Nucleus accumbens (tissue), 56 donors: Measurements from ENCODE around the gene AMDHD2.
A peak's percentile ranks its signal among the peaks of the same experiment; 100 is the strongest.

Source experiments
- DNase-seq, 56 donors: peaks; one replicate each; lab custom pipeline; 2025; lab: John Stamatoyannopoulos, UW

Gene AMDHD2

DNA sequence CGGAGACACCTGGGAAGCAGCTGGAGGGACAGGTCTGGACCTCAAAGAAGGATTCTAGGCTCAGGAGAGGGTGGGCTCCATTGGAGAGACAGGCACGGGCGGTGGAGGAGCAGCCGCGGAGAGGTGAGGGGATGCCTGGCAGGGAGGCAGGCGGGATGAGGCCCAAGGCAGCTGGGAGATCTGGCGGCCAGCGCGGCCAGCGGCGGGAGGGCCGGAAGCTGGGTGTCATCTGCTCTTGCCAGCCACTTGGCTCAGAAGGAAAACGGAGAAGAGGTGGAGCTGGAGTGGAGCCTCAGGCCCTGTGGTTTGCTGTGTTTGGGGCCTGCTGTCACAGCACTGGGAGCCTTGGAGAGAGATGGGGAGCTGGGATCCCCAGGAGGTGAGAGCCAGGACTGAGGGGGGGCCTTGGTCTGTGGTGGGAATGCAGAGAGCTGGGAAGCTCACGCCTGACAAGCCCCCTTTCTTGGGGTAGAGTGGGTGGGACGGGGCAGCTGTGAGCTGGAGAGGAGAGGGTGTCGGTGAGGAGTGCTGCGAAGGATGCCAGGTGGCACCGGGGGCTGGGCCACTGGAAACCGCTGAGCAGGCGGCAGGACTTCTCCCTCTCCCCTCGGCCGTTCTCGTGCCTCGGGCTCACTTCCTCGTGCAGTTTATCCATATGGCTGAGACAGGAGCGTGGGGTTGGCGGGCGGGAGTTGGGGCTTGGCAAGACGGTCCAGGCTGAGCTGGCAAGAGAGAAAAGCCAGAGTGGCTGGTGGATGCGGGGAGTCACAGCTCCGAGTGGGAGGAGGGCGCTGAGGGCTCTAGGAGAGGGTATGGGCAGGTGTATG, 37.2 kb upstream of the AMDHD2 start:
- peak in 41 of 56 donors; percentile 10 to 73 (median 46) for DNase-seq

DNA sequence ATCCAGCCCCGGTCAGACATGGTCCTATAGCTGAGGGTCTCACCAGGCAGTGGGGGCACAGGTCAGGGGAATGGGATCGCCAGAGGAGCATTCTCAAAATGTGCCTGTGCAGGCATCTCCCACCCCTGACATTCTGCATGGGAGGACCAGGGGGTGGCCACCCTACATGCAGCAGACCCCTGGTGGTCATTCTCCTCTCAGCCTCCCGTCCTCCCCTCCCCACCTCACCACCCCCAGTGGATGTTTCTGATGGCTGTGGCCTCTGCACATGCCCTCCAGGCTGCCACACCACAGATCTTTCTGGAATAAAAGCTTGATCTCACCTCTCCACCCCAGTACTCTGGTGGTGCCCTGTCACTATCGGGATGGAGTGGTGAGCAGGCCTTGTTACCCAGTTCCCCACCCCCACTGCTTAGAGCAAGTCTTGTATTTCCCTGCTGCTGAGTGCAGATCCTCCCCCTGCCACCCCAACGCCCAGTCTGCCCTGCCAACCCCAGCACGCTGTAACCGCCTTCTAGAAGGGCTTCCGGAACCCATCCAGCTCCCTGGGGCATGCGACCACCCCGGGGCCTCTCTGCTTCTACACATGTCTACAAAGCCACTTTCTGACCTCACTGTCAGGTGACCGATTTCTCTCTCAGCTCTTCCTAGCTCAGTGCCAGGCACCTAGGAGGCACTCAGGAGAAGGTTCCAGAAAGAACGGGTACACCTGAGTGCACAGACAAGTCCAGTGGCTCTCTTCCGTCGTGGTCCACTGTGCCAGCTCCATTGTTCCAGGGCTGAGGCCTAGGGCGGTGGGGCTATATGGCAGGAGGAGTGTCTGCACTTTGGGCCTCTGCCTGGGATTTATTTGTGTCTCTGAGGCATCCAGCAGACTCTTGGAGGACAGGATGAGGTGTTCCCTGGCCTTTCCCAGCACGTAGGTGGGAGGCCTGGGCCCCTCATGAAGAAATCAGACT, 36.0 kb upstream of the AMDHD2 start:
- no peak for DNase-seq

DNA sequence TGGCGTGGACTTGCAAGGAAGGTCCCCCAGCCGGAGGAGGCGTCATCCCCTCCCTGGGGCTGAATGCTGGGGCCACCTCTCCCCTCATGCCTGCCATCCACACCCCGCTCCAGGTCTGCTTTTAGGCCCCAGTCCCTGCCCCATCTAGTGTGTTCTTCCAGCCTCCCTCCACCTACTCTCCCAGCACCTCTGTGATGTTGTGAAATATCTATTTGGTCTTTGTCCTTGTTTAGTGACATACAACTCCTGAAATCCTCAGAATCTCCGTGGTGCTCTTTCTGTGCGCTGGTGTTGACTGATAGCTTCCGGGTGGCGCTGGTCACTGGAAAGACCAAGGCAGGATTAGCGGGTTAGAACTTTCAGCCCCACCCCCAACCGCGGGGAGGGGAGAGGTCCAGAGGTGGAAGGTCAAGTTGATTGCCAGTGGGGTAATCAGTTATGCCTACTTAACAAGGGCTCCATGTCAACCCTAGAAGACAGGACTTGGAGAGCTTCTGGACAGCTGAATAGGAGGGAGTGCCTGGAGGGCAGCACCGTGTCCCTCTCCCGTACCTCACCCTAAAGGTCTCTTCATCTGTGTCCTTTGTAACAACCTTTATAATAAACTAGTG, 35.2 kb upstream of the AMDHD2 start:
- no peak for DNase-seq

DNA sequence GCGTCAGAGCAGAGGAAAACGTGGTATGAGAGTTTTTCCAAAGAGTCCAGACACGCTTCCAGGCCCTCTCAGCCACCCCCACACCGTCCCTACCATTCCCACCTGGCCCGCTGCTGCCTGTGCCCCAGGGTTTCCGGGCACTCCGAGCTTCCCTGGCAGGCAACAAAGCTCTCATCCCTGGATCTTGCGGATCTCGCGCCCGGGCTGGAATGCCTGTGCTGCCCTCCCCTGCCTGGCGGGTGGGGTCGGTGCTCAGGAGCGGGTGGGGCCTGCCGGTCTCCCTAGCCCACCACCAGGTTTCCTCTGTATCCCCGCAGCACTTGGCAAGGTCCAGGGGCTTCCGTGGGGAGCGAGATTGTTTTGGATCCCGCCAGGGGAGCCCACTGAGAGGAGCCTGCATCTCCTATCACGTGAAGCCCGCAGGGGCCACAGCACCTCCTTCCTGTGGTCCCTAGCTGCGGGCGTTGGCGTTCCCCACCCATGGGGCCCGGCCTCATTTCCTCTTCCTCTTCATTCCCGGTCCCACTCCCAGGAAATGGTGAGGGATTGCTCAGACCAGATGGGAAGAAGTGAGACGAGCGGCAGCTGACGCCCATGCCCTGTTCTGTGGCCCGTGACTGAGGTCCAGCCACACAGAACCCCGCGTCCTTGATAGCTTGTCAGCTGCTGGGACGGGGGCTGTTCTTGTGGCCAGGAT, 34.2 kb upstream of the AMDHD2 start:
- DNase-seq = no peak

DNA sequence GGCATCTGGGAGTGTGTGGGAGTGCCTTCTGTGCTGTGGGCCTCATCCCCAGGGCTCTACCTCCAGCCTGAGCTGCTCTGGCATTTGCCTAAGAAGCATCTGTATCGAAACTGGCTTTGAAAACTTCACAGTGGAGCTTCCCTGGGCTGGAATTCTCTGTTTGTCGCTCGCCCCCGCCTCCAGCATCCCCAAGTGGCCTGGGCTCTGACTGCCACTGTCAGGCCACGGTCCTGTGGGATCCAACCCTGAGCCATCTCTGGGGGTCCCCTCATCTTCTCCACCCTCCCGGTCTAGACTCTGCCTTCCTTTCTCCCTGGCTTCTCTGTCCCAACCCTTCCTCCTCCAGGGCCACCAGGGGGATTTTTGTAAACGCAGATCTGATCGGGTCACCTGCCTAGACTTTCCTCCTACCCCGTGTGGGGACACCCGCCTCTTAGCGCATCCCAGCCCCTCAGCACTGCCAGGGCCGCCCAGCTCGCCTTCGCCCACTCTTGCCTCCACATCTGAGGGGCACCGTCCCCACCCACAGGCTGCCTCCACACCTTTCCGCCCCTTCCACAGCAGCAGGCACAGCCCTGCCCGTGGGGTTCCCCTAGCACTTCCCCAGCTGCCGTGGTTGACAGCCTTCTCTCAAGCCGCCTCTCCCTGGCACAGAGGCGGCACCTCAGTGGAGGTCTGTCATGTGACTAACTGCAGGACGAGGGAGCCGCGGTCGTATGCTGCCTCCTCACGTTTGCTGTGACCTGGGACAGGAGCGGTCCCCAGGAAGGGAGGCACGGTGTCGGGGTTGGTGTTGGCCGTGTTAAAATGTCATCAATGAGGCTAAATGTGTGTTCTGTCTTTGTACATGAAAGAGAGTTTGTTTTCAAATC, 33.3 kb upstream of the AMDHD2 start:
- DNase-seq = peak in 28 of 56 donors; percentile 11 to 68 (median 35)

DNA sequence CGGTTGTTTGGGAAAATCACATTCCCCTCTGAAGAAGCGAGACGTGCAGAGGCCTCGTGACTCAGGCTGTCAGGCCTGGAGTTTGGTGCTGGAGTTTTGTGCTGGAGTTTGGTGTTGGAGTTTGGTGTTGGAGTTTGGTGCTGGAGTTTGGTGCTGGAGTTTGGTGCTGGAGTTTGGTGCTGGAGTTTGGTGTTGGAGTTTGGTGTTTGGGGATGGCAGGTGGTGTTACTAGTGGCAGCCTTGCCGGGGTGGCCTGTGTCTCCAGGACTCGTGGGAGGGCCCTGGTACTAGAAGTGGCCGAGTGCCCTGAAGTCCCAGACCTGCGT, 32.7 kb upstream of the AMDHD2 start:
- no peak for DNase-seq

DNA sequence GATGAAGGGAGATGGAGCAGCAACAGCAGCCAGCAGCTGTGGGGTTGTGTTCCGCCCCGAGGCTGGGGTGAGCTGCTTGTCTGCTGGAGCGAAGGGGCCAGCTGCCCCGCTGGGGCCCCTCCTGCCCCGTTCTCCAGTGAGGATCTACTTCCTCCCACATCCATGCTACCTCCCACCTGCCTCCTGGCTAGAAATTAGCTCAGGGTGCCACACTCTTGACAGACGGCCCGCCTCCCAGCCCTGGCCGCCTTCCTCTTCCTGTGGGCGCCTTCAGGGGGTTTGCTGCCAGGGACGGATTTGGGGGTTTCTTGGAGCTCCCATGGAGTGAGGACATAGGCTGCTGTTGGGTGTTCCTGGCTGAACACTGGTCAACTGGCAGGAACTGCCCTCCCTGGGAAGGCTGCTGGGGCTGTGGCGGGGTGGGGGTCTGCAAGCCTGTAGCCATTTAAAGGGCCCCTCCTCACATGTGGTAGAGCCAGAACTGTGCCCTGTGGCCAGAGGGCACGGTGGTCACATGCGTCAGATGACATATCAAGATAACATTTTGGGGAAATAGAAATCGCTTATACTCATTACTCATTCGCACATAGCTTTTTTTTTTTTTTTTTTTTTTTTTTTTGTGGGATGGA, 32.2 kb upstream of the AMDHD2 start:
- no peak for DNase-seq

DNA sequence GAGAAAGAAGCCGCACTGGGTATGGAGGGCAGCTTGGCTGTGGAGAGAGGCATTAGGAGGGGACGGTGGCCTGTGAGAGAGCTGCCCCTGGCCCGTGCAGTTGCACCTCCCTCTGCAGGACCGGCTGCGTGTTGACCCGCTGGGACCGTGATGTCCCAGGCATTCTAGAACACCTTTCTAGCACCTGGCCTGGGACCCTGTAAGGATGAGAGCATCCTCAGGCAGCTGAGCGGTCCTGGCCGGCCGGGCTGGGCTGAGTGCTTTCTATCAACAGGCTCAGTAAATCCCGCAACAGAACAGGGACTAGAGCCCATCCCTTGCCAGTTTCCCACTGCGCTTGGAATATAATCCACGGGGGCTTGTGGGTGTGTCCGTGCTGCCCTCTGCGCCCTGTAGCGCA, 30.6 kb upstream of the AMDHD2 start:
- DNase-seq = no peak

DNA sequence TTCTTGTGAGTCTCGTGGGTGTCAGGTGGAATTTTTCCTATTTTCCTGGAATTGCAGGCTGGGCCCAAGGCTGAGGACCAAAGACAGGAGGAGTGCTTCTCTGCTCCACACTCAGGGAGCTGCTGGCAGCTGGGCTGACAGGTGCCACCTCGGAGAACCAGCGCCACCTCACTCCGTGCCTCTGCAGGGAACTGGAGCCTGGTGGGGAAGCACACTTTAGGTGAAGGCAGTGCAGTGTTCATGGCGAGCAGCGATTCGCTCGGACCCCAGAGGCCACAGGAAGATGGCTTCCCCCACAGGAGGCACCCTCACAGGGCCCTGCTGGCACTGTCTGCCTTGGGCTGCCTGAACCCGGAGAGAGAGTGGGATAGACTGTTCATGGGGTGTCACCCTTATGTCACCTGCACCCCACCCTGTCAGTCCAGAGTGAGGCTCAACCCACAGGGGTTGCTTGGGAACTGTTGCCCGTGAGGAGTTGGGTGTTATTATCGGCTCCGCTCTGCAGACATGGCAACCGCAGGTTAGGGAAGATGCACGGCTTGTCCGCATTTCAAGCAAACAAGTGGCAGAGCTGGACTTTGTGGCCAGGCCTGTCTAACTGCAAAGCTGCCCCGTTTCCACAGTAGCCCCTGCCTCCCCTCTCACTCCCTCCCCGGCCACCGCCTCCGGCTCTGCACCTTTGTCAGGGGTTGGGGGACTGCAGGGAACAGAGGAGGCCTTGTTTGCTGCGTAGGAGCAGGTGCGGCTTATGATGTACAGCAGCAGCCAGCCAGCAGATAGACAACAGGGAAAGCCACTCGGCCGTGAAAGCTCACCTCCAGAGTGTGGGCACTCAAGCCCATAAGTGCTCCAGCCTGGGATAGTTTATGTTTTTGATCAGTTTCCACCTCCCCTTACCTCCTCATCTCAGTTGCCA, 29.7 kb upstream of the AMDHD2 start:
- DNase-seq = peak in 3 of 56 donors; percentile 15 to 50 (median 31)

DNA sequence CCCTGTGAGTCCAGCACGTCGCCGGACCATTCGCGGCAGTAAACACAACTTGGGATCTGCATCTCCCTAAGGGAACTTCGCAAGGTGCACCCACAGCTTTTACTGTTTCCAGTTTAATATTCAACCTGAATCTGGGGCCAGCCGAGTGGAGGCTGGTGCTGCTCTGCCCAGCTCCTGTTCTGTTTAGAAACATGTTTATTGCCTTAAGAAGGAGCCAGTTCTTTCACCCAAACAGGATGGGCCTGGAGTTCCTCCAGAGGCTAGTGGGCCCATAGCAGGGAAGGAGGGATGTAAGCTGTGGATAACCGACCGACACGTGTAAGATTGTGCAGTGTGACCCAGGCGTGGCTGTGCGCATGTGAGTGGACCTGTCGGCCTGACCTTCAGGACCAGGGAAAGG, 27.9 kb upstream of the AMDHD2 start:
- DNase-seq = no peak

DNA sequence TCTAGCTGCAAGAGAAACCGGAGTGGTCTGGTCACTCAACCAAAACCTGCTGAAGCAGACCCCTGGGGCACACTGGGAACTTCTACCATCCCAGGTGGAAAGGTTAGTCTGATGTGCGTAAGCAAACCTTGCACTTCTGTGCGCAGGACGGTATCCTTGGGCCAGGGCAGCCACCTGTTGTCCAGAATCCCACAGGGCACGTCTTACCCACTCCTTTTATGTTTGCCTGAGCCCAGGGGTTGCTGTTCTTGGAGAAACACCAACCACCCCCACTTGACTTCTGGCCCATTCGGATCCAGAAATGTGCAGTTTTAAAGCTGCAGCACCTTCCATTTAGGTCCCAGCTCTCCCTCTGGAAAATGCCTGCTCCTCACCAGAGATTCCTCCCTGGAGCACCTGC, 26.6 kb upstream of the AMDHD2 start:
- DNase-seq = no peak

DNA sequence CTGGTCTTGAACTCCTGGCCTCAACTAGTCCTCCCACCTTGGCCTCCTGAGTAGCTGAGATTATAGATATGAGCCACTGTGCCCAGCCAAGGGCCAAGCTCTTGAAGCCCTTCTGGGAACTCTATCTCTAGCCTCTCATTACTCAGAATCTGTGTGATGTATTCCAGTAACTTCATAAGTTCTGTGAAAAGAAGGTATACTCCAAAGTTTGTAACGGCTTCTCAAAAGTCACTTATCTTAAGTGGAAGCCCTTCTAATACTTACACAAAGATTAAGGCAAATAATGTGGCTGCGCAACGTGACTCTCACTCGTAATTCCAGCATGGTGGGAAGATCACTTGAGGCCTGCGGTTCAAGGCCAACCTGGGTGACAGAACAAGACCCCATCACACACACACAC, 25.6 kb upstream of the AMDHD2 start:
- DNase-seq = no peak

DNA sequence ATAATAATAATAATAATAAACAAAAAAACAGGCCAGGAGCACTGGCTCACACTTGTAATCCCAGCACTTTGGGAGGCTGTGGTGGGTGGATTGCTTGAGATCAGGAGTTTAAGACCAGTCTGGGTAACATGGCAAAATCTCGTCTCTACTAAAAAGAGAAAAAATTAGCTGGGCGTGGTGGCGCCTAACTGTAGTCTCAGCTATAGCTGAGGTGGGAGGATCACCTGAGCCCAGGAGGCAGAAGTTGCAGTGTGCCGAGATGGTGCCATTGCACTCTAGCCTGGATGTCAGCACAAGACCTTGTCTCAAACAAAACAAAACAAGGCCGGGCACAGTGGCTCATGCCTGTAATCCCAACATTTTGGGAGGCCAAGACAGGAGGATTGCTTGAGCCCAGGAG, 25.1 kb upstream of the AMDHD2 start:
- DNase-seq = no peak

DNA sequence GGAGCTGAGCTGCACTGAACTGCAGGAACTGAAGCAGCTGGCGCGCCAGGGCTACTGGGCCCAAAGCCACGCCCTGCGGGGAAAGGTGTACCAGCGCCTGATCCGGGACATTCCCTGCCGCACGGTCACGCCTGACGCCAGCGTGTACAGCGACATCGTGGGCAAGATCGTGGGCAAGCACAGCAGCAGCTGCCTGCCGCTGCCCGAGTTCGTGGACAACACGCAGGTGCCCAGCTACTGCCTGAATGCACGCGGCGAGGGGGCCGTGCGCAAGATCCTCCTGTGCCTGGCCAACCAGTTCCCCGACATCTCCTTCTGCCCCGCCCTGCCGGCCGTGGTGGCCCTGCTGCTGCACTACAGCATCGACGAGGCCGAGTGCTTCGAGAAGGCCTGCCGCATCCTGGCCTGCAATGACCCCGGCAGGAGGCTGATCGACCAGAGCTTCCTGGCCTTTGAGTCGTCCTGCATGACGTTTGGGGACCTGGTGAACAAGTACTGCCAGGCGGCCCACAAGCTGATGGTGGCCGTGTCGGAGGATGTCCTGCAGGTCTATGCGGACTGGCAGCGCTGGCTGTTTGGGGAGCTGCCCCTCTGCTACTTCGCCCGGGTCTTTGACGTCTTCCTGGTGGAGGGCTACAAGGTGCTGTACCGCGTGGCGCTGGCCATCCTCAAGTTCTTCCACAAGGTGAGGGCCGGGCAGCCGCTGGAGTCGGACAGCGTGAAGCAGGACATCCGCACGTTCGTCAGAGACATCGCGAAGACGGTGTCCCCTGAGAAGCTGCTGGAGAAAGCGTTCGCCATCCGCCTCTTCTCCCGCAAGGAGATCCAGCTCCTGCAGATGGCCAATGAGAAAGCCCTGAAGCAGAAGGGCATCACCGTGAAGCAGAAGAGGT, 23.7 kb upstream of the AMDHD2 start:
- no peak for DNase-seq

DNA sequence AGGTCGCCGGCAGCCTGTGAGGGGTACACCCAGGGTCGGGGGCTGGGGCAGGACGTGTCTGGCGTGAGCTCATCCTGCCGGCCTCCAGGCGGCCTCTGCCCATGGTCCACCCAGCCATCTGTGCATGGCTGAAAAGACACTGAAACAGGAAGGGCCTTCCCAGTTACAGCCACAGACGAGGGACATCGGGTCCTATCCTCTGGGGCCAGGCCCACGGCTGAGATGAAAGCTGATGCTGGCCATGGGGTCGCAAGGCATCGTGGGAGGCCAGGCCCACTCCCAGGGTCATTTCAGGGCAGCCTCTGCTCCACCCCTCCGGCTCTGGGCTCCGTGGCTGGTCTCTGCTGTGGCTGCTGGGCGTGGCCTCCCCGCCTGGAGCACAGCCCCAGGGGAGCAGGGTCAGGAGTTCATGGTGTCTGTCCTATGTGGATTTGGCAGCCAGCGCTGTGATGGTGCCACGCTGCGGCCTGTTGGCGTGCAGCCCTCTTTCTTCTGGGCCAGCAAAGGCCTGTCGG, 23.0 kb upstream of the AMDHD2 start:
- peak in 1 of 56 donors; percentile 33 for DNase-seq

DNA sequence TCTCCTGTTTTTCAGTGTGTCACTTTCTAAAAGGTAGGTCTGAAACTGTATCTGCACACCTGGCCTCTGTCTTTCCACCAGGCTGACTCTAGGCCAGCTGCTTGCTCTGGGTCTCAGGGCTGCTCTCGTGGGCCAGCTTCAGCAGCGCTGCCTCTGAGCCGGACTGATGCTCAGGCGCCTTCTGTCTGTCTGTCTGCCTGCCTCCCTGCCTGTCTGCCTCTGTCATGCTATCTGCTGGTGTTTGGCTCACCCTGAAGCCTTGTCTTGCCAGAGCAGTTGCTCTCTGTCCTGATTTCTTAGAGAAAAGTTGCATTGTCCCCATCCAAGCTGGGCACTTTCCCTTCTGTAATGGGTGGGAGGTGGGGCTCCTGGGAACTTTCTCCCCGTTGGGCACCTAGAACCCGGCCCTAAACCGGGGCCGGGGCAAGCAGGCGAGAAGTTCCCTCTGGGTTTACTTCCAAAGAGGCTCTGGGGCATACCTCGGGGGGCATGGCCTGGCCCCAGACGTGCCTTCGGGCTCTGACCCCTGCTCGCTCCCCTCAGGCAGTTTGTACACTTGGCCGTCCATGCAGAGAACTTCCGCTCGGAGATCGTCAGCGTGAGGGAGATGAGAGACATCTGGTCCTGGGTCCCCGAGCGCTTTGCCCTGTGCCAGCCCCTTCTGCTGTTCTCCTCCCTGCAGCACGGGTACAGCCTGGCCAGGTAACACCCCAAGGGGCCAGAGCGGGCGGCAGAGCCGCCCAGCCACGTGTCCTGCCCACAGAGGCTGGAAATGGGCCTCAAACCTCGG, 22.3 kb upstream of the AMDHD2 start:
- DNase-seq = no peak
